LNCAP (cell line): ENCODE measurements around the gene GRK6.

Experiments
- TF ChIP-seq, protein P1 (sequence below): fragments of 450-650 bp; IDR thresholded peaks from 2 replicates; pipeline ENCODE4 v1.5.1; 2017; ENCODE audit warnings: mild to moderate bottlenecking

GRK6 gene

DNA sequence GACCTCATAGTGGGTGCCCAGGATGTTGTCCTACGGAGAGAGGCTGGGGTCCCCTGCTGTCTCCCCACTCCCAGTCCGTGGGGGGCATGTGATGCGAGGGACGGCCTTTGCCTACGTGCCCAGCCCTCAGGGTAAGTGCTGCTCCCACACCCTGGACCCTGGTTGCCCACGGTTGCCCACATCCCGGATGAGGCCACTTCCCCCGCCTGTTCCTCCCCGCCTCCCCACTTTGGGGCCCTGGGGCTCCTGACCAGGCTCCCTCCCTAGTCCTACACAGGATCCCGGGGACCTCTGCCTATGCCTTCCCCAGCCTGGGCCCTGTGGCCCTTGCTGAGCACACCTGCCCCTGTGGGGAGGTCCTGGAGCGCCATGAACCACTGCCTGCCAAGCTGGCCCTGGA, 40.8 kb upstream of the GRK6 start:
- TF ChIP-seq, protein P1, sequence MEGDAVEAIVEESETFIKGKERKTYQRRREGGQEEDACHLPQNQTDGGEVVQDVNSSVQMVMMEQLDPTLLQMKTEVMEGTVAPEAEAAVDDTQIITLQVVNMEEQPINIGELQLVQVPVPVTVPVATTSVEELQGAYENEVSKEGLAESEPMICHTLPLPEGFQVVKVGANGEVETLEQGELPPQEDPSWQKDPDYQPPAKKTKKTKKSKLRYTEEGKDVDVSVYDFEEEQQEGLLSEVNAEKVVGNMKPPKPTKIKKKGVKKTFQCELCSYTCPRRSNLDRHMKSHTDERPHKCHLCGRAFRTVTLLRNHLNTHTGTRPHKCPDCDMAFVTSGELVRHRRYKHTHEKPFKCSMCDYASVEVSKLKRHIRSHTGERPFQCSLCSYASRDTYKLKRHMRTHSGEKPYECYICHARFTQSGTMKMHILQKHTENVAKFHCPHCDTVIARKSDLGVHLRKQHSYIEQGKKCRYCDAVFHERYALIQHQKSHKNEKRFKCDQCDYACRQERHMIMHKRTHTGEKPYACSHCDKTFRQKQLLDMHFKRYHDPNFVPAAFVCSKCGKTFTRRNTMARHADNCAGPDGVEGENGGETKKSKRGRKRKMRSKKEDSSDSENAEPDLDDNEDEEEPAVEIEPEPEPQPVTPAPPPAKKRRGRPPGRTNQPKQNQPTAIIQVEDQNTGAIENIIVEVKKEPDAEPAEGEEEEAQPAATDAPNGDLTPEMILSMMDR, result no peak

DNA sequence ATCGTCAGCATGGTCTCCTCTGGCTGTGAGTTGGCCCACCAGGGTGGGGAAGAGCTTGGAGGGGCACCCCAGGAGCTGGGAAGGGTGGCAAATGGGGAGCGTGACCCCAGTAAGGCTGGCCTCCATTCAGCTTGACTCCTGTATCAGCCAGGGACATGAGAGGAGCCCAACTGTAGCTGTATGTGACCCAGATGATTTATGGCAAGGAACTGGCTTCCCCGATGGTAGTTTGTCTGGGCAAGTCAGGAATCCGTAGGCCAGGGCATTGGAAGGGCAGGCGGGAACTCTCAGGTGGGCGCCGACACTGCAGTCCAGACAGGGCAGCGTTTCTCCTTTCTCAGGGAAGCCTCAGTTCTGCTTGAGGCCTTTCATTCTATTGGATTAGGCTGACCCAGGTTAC, 39.9 kb upstream of the GRK6 start:
- TF ChIP-seq, protein P1, result no peak

DNA sequence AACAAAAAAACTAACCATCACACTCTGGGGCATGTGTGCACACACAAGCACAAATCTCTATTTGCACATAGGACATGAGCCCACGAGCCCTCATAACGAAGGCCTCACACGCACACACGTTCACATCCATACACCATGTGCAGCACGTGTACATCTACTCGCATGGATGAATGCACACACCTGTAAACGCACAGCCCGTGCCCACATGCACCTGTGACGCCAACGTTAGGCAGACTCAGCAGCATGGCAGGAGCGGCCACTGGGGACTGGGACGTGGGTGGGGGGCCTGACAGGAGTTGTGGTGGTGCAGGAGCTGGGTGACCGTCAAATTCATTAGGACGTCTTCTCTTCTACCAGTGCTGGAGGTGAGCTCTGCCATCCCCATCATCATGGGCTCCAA, 39.1 kb upstream of the GRK6 start:
- TF ChIP-seq, protein P1, result no peak

DNA sequence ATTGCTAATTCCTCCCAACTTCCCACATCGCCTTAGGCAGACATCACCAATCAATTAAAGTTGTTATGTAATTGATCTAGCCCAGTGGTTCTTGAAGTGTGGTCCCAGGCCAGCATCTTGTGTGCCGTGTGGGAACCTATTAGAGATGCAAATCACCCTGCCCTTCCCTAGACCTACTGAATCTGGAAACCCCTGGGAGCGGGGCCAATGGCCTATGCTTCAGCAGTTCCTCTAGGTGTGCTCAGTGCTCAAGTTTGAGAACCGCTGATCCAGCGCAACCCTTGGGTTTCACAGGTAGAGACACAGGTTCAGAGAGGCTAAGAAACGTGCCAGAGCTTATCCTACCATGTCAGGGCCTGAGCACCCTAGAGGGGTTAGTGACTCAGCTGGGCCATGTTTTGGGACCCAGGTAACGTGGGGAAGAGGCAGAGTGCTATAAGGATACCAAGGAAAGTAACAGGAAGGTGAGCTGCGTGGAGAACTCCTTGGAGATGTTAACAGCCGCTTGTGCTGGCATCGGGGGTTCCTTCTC, 37.9 kb upstream of the GRK6 start:
- TF ChIP-seq, protein P1, result no peak

DNA sequence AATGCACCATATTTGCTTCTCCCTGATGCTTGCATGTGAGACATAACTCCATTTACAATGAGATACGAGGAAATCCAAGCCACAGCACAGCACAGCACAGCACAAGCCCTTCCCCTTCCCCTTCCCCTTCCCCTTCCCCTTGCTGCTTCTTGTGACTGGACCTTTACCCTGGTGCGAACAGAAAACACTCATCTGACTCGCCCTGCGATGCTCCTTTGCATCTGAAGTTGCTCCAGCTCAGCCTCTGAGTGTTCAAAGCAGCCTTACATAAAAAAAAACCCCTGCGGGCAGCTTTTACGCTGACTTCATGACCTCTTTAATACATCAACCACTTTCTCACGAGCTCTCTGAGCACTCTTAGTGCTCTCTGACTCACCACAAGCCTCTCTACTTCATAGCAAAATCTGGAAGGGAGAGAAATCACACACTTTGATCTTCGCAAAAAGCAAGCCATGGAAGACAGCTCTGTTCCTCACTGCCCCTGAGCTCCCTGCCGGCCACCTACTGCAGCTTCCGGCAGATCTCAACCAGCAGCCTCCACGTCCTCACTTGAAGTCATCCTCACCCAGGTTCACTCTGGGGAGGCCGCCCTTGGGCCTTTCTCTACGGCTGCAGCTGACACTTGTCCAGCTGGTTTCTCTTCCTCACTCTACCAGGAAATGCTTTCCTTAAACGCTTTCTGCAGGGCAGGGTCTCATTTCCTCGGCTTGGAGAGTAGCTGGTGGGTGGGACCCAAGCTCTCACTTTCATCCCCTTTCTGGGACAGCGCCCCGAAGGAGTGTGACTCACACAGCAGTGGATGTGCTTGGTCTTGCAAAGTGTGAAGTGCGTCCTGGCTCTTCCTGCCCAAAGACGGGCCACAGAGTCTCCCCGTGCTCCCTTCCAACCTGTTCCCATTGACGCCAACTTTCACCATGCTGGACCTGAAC, 37.0 kb upstream of the GRK6 start:
- TF ChIP-seq, protein P1, result no peak

DNA sequence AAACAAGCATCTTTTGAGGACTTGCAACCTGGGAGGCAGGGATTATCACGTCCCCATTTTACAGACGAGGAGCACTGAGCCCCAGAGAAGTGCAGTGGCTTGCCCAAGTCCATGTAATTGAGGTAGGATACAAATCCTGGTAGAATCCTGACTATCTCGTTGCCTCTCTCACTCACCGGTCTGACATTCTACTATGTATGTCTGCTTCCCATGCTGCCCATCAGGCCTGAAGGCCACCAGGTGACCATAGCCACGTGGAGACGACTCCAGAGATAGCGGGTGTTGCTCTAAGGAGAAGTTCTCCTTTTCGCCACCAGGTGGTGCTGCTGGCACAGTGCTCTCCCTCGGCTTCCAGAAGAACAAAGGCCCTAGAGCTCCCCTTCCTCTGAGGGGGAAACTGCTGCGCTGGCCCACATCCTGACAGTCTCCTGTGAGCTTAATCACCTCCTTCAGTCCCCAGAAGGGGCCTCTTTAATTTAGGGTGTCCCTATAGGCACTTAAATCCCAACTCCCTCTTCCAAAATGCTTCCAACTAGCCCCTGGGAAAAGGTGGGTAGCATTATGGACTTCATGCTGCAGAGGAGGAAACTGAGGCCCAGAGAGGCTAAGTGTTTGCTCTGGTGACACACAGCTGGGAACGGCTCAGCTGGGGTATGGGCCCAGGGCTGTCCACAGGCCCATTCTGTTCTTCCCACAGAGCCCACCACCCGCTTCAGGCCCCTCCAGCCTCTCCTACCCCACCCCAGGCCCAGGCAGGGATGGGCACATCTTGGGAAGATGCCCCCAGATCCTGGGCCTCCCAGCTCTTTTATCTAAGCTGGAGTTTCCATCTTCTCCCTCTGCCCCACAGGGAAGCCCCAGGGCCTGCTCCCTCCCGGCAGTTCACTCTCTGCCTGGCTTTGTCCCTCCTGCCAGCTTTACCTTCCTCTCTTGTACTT, 35.8 kb upstream of the GRK6 start:
- TF ChIP-seq, protein P1, result peak; percentile 90

DNA sequence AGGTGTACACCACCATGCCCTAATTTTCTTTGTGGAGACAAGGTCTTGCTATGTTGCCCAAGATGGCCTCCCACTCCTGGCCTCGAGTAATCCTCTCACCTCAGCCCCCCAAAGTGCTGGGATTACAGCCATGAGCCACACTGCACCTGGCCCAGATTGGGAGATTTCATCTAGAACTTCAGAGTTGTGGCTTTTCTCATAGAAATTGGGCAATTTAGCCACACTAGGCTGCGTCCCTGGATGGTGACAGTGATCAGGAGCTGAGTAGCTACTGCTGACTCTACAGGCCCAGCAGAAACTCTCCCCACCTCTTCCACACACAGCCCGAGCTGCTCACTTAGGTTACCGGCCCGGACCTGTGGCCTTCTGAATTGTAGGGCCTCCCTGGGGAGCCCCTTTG, 33.7 kb upstream of the GRK6 start:
- TF ChIP-seq, protein P1, result no peak
